ENCODE measurements around the gene PLEKHH2. TPM values are rescaled to one million over a fixed set of nuclear protein-coding genes. Genes with fewer than 3 reads are reported as not detected.
"Not testable (repeated sequence)": the region's sequence is repeated elsewhere in the genome, so short reads cannot be mapped to it uniquely, and the experiment has no call there.

PLEKHH2 gene
- total and polyA plus RNA-seq, 2 experiments from 2014 or later = 5.4 to 6.7 TPM

GRCh38 chr2:43595603-43596412, 41.3 kb upstream of the PLEKHH2 start, which contains the start of gene THADA (continued):
- TF ChIP-seq REST (IDR thresholded peaks at IDR 0.05; ENCODE audit: unreplicated experiment) (no peak), STAT1 (IDR thresholded peaks at IDR 0.05; ENCODE audit: unreplicated experiment) (no peak), NANOG (IDR thresholded peaks at IDR 0.05; ENCODE audit: borderline replicate concordance) (no peak)

GRCh38 chr2:43600596-43600995, 36.5 kb upstream of the PLEKHH2 start:
- H3K27ac Mint-ChIP-seq; H2AFZ ChIP-seq; H3K27me3 ChIP-seq (ENCODE audit: insufficient read depth); H3K4me2 ChIP-seq; ATAC-seq; H3K4me3 ChIP-seq; H3K27ac ChIP-seq (ENCODE audit: low read depth); DNase-seq (ENCODE audit: low spot score); H3F3A ChIP-seq (replicated peaks; ENCODE audit: low read depth); H3K27me3 Mint-ChIP-seq (ENCODE audit: insufficient read depth, low read depth, poor library complexity); H3K79me2 ChIP-seq (replicated peaks; ENCODE audit: insufficient read depth); H4K20me1 ChIP-seq (replicated peaks; ENCODE audit: insufficient read depth); H3K36me3 ChIP-seq (ENCODE audit: insufficient read depth); H3K4me1 Mint-ChIP-seq; H3K4me1 ChIP-seq (ENCODE audit: insufficient read depth); H3K9me3 Mint-ChIP-seq; H3K4me3 Mint-ChIP-seq; H3K9me2 ChIP-seq (ENCODE audit: insufficient read depth); H3K36me3 Mint-ChIP-seq (ENCODE audit: low read depth): not testable (repeated sequence)

- Histone ChIP-seq H3K4me2 (no peak overlapping the region), H2AFZ (no peak overlapping the region), H3K27ac (ENCODE audit: low read depth) (no peak overlapping the region), H3K36me3 (ENCODE audit: insufficient read depth) (no peaks in the 10 kb centered on the region), H3K4me1 (ENCODE audit: insufficient read depth) (no peaks in the 10 kb centered on the region; the same call in none of the 2 replicates), H3K79me2 (replicated peaks; ENCODE audit: insufficient read depth) (no peaks in the 10 kb centered on the region), H3K4me3 (no peak overlapping the region), H3F3A (replicated peaks; ENCODE audit: low read depth) (no peaks in the 10 kb centered on the region), H3K27me3 (ENCODE audit: insufficient read depth) (no peaks in the 10 kb centered on the region), H4K20me1 (replicated peaks; ENCODE audit: insufficient read depth) (no peaks in the 10 kb centered on the region), H3K9me2 (ENCODE audit: insufficient read depth) (no peaks in the 10 kb centered on the region)
- Mint-ChIP-seq H3K9me3 (no peaks in the 10 kb centered on the region), H3K4me3 (no peak overlapping the region), H3K27me3 (ENCODE audit: insufficient read depth, low read depth, poor library complexity) (no peaks in the 10 kb centered on the region), H3K27ac (no peak overlapping the region), H3K36me3 (ENCODE audit: low read depth) (no peaks in the 10 kb centered on the region), H3K4me1 (peaks cover 18% of the 10 kb centered on the region; the same call in 2 of the 3 replicates)
- DNase-seq (ENCODE audit: low spot score) = no peak
- no peak for ATAC-seq
- no peak for TF ChIP-seq CTCF (conservative IDR thresholded peaks at IDR 0.05; ENCODE audit: low read depth in 2 of 2)
- no peak for TF ChIP-seq EZH2 (IDR thresholded peaks at IDR 0.05; ENCODE audit: low read depth, unreplicated experiment)
- no peak for TF ChIP-seq STAT1 (IDR thresholded peaks at IDR 0.05; ENCODE audit: unreplicated experiment)
- no peak for TF ChIP-seq CREB1 (CRISPR knock-in tag; IDR thresholded peaks at IDR 0.05; ENCODE audit: low read depth)
- no peak for TF ChIP-seq ZNF462 (CRISPR knock-in tag; IDR thresholded peaks at IDR 0.05)
- TF ChIP-seq NANOG (IDR thresholded peaks at IDR 0.05; ENCODE audit: borderline replicate concordance) = no peak
These were observed 32.4 kb upstream of the PLEKHH2 start for GRCh38 chr2:43604674-43605073.
